GM23248 (cell line): ENCODE results near the gene JMJD6. TPM values are rescaled to one million over a fixed set of nuclear protein-coding genes. Genes with fewer than 3 reads are reported as not detected.

Source experiments
- DNase-seq: peaks from one replicate; pipeline ENCODE4 v3.0.0-alpha.2; 2015
- H2AFZ ChIP-seq: fragments of 200-600 bp; sonication (generic); 2 replicates; pipeline ENCODE4 v1.6.1; 2016; ENCODE audit warnings: antibody characterized with exemption
- H3F3A ChIP-seq: fragments of 200-600 bp; sonication (generic); 2 replicates; pipeline ENCODE4 v1.6.1; 2016; ENCODE audit warnings: mild to moderate bottlenecking, antibody characterized with exemption, mixed run types; ENCODE audit not compliant: insufficient read depth
- H3K27ac ChIP-seq: fragments of 200-600 bp; sonication (generic); 2 replicates; pipeline ENCODE4 v1.5.1; 2016; ENCODE audit warnings: mild to moderate bottlenecking
- H3K27me3 ChIP-seq: fragments of 200-600 bp; sonication (generic); replicated peaks from 2 replicates; pipeline ENCODE4 v1.6.1; 2016; ENCODE audit warnings: mild to moderate bottlenecking; ENCODE audit not compliant: insufficient read depth
- H3K36me3 ChIP-seq: fragments of 200-600 bp; sonication (generic); 2 replicates; pipeline ENCODE4 v1.6.1; 2016; ENCODE audit warnings: low read depth, mild to moderate bottlenecking
- H3K4me1 ChIP-seq: fragments of 200-600 bp; sonication (generic); 2 replicates; pipeline ENCODE4 v1.6.1; 2016; ENCODE audit warnings: mild to moderate bottlenecking; ENCODE audit not compliant: insufficient read depth
- H3K4me2 ChIP-seq: fragments of 200-600 bp; sonication (generic); one replicate; pipeline ENCODE4 v1.6.1; 2016; ENCODE audit warnings: mild to moderate bottlenecking; ENCODE audit not compliant: unreplicated experiment
- H3K4me3 ChIP-seq: fragments of 200-600 bp; sonication (generic); 2 replicates; pipeline ENCODE4 v1.5.1; 2016; ENCODE audit warnings: mild to moderate bottlenecking
- H3K79me2 ChIP-seq: fragments of 200-600 bp; sonication (generic); 2 replicates; pipeline ENCODE4 v1.6.1; 2016; ENCODE audit warnings: mild to moderate bottlenecking; ENCODE audit not compliant: insufficient read depth
- H3K9ac ChIP-seq: fragments of 200-600 bp; sonication (generic); 2 replicates; pipeline ENCODE4 v1.6.1; 2016; ENCODE audit warnings: mild to moderate bottlenecking
- H3K9me2 ChIP-seq: fragments of 200-600 bp; sonication (generic); 2 replicates; pipeline ENCODE4 v1.6.1; 2016; ENCODE audit warnings: mixed run types, mild to moderate bottlenecking, moderate library complexity; ENCODE audit not compliant: insufficient read depth
- H3K9me3 ChIP-seq: fragments of 200-600 bp; sonication (generic); one replicate; pipeline ENCODE4 v1.6.1; 2017; ENCODE audit warnings: low read depth
- H4K20me1 ChIP-seq: fragments of 200-600 bp; sonication (generic); 2 replicates; pipeline ENCODE4 v1.6.0; 2016; ENCODE audit not compliant: insufficient read depth
- EZH2 ChIP-seq: fragments of 200-600 bp; sonication (generic); IDR thresholded peaks from 2 replicates; pipeline ENCODE4 v1.6.1; 2018; ENCODE audit warnings: antibody characterized with exemption, mild to moderate bottlenecking; ENCODE audit not compliant: insufficient read depth, poor library complexity, severe bottlenecking
- EZH2phosphoT487 ChIP-seq: fragments of 200-600 bp; sonication (generic); IDR thresholded peaks from 2 replicates; pipeline ENCODE4 v1.6.1; 2018; ENCODE audit warnings: antibody characterized with exemption, moderate library complexity, mild to moderate bottlenecking, low read depth; ENCODE audit not compliant: insufficient read depth
- WGBS, 2 experiments: methylation state at CpG; one replicate each; pipeline ENCODE4 v1.1.6; 2015 to 2017; ENCODE audit warnings: low lambda C conversion rate in 2 of 2, low coverage in 1 of 2; ENCODE audit errors: missing lambda C conversion rate in 2 of 2; 5-methylcytosine and 5-hydroxymethylcytosine counted together
- in situ Hi-C: fragments of 300-500 bp; cut with MboI; formaldehyde crosslinking; loops from 2 replicates; pipeline ENCODE4 v1.15.0; 2020
- polyA plus RNA-seq: library from polyadenylated mRNA; unstranded; fragments of >200 nt; fragmentation: Nextera tagmentation; extraction: Ambion mirVana; gene quantifications from 2 replicates; pipeline ENCODE4 v1.2.1, GENCODE V29; 2016
- total RNA-seq: library from RNA; depleted of rRNA; stranded (reverse); fragments of >200 nt; shearing (Covaris generic); gene quantifications from 2 replicates; pipeline ENCODE4 v1.2.3, GENCODE V29; 2014

Gene JMJD6
- total and polyA plus RNA-seq, 2 experiments from 2014 or later: 19.0 to 40.0 TPM

DNA sequence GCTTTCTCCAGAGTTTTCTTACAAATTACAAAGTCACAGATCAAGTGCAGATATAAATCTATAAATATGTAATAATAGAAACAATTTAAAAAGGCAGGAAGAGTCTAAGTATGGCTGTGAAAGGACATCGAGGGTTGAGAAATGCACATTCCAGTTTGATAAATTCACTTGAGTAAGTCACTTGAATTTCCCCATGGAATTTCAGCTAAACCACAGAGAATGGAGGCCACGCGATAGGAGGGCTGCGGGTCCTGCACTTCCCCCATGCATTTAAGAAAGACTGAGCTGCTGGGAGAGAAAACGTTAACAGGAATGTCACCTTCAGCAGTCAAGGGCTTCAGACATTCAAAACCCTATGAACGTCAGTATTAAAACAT, 9.6 kb downstream of the JMJD6 start:
- Histone ChIP-seq H3K4me1 (peaks cover 34% of the 10 kb centered on the region), H3F3A (peaks cover 79% of the 10 kb centered on the region), H3K9ac (peak overlapping the region; percentile 92), H3K9me3 (no peaks in the 10 kb centered on the region), H4K20me1 (no peaks in the 10 kb centered on the region), H3K36me3 (peaks cover 46% of the 10 kb centered on the region), H3K4me2 (peak overlapping the region; percentile 81), H2AFZ (no peak overlapping the region), H3K9me2 (no peaks in the 10 kb centered on the region), H3K27me3 (no peaks in the 10 kb centered on the region), H3K4me3 (peak overlapping the region; percentile 56), H3K27ac (peak overlapping the region; percentile 100), H3K79me2 (peaks cover 70% of the 10 kb centered on the region)
- WGBS, 2 experiments: 16 to 21% methylated on average over 6 of the region's 6 CpGs
- DNase-seq: peak; percentile 94
- in situ Hi-C loops: no loop called here
- TF ChIP-seq EZH2phosphoT487: no peak
- TF ChIP-seq EZH2: no peak

DNA sequence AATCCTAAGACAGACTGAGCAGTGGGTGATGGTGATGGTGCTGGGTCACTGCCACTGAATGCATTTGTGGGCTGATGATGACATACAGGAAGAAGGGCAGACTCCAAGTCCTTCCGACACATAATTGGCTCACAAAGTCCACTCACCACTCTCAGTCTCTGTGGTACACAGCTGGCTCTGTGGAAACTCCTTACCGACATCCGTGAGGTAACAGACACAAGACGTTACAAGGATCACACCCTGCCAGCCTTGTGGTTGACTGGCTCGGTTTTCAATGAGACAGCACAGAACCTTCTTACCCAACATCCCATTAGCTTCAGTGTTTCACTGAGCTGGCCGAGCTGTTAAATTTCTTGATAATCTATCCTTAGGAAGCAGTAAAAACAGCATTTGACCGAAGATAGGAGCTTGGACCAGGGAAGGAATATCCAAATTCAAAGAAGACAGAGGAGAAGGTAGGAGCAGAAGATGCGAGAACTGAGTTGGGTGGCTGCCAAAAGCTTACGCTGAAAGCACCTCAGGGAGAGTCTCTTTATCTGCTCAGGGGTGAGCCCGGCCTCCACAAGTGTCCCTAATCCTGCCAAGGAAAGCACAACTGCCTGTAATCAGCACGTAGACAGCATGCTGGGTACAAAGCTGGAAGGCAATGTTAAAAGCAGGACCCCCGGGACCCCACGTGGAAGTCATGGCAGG, 10.1 kb downstream of the JMJD6 start:
- Histone ChIP-seq H3K9ac (peak overlapping the region; percentile 92), H3K27ac (peak overlapping the region; percentile 100), H3K4me3 (peak overlapping the region; percentile 56), H4K20me1 (no peaks in the 10 kb centered on the region), H3K4me1 (peaks cover 39% of the 10 kb centered on the region), H3K79me2 (peaks cover 70% of the 10 kb centered on the region), H3K36me3 (peaks cover 41% of the 10 kb centered on the region), H3K9me3 (no peaks in the 10 kb centered on the region), H3K4me2 (peak overlapping the region; percentile 81), H2AFZ (no peak overlapping the region), H3K9me2 (no peaks in the 10 kb centered on the region), H3K27me3 (no peaks in the 10 kb centered on the region), H3F3A (peaks cover 79% of the 10 kb centered on the region)
- in situ Hi-C loops: no loop called here
- DNase-seq: peak; percentile 100
- WGBS, 2 experiments: 24 to 26% methylated on average over 13 of the region's 13 CpGs
- TF ChIP-seq EZH2 (no peak), EZH2phosphoT487 (no peak)

DNA sequence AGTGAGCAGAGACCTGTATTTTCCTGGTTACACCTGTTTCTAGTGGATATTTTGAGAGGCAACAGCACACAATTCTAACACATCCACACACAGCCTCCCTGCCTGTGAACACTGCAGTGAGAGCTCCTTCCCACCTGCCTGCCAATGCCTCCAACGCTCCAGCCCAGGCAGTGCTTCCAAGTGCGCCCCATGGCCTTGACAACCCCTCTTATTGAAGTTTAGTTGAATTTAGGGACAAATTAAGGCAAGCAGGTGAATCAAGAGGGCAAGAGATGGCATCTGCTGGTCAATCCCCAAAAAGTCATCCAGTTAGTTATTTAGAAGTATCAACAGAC, 10.9 kb downstream of the JMJD6 start:
- peaks cover 42% of the 10 kb centered on the region for H3K4me1 ChIP-seq
- H3K36me3 ChIP-seq: peaks cover 33% of the 10 kb centered on the region
- peaks cover 63% of the 10 kb centered on the region for H3K79me2 ChIP-seq
- H2AFZ ChIP-seq: no peak overlapping the region
- no peaks in the 10 kb centered on the region for H4K20me1 ChIP-seq
- H3K4me2 ChIP-seq: peak overlapping the region; percentile 50
- no peaks in the 10 kb centered on the region for H3K9me2 ChIP-seq
- H3K27me3 ChIP-seq: no peaks in the 10 kb centered on the region
- peak overlapping the region; percentile 100 for H3K27ac ChIP-seq
- 0 out of 2 replicates have a peak overlapping the region, but pooled peaks have one; percentile 12 for H3K4me3 ChIP-seq
- no peaks in the 10 kb centered on the region for H3K9me3 ChIP-seq
- peaks cover 81% of the 10 kb centered on the region for H3F3A ChIP-seq
- in situ Hi-C loops: no loop called here
- H3K9ac ChIP-seq: peak overlapping the region; percentile 60
- TF ChIP-seq EZH2phosphoT487 (no peak), EZH2 (no peak)
- no peak for DNase-seq
- WGBS, 2 experiments: 93 to 100% methylated on average over 2 of the region's 2 CpGs

DNA sequence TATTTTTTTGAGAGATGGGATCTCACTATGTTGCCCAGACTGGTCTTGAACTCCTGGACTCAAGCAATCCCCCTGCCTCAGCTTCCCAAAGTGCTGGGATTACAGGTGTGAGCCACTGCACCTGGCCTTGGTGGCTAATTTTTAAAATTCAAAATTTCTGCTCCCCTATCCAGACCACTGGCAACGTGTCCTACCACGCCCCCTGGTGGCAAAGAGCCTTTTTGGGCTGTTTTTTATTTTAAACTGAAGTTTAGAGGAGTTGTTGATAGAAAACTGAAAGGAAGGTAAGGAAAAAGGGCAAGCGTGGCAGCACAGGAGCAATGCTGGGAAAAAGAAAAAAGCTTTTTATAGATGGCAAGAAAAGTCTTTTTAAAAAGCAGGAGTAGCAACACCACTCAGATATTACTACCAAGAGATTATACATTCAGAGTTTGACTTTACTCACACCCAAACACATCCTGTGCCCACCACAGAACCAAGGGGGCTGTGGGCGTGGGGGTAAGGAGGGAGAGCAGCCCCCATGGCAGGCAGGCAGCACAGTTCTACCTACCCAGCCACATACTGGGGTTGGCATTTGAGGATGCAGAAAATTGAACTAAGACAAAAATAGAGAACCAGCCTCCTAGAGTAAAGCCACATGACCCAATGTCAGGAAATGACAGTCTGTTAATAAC, 11.4 kb downstream of the JMJD6 start:
- Histone ChIP-seq H3K36me3 (peaks cover 28% of the 10 kb centered on the region), H3K79me2 (peaks cover 62% of the 10 kb centered on the region), H3K27me3 (no peaks in the 10 kb centered on the region), H3K9me3 (no peaks in the 10 kb centered on the region), H3K4me2 (peak overlapping the region; percentile 50), H3K9me2 (no peaks in the 10 kb centered on the region), H3K9ac (peak overlapping the region; percentile 60), H3K4me3 (no peak overlapping the region), H3K4me1 (peaks cover 42% of the 10 kb centered on the region), H3F3A (peaks cover 77% of the 10 kb centered on the region), H4K20me1 (no peaks in the 10 kb centered on the region), H2AFZ (no peak overlapping the region), H3K27ac (peak overlapping the region; percentile 100)
- TF ChIP-seq EZH2 (no peak), EZH2phosphoT487 (no peak)
- WGBS, 2 experiments: 19 to 22% methylated on average over 4 of the region's 4 CpGs
- DNase-seq: peak; percentile 64
- in situ Hi-C loops: no loop called here
